Memory B cell (primary cell): ENCODE measurements around the gene ILK.

Experiments
- ATAC-seq: fragments of 150-1000 bp; cut with Tn5 transposase; 2 replicates; pipeline ENCODE4 v1.10.0; 2021; ENCODE audit warnings: low read depth, mild to moderate bottlenecking, moderate library complexity
- DNase-seq, 2 donors: peaks; one replicate each; pipeline ENCODE4 v3.0.0; 2022; ENCODE audit warnings: low spot score in 2 of 2
- H3K27ac Mint-ChIP-seq: one replicate; pipeline ENCODE4 v1.8.0; 2022; ENCODE audit warnings: mild to moderate bottlenecking, moderate library complexity, mixed read lengths
- H3K27me3 Mint-ChIP-seq: one replicate; pipeline ENCODE4 v1.8.0; 2022; ENCODE audit warnings: mixed read lengths
- H3K36me3 Mint-ChIP-seq: one replicate; pipeline ENCODE4 v1.8.0; 2022; ENCODE audit warnings: mild to moderate bottlenecking, mixed read lengths
- H3K4me1 Mint-ChIP-seq: one replicate; pipeline ENCODE4 v1.8.0; 2022; ENCODE audit warnings: mixed read lengths
- H3K4me3 Mint-ChIP-seq: one replicate; pipeline ENCODE4 v1.8.0; 2022; ENCODE audit warnings: mild to moderate bottlenecking, moderate library complexity, mixed read lengths
- H3K9me3 Mint-ChIP-seq: one replicate; pipeline ENCODE4 v1.8.0; 2022; ENCODE audit warnings: mixed read lengths

Gene ILK

DNA sequence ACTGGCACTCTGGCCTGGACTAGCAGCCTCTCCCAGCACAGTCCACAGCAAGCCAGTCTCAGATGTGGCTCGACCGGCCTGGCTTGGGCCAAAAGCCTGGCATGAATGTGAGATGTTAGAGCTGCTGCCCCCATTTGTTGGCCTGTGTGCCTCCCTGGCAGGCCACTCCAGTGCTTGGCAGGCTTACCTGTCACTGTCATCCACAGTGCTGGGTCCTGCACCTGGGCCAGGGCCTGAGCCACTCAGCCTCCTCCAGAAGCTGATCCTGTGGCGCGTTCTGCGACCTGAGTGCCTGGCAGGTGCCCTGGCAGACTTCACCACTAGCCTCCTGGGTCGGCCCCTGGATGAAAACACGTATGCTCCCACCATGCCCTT, 36.2 kb upstream of the ILK start:
- peaks cover 18% of the 10 kb centered on the region for H3K36me3 Mint-ChIP-seq
- H3K4me3 Mint-ChIP-seq = no peak overlapping the region
- peaks cover 2% of the 10 kb centered on the region for H3K4me1 Mint-ChIP-seq
- H3K27ac Mint-ChIP-seq = no peak overlapping the region
- no peak for DNase-seq
- no peaks in the 10 kb centered on the region for H3K9me3 Mint-ChIP-seq
- no peaks in the 10 kb centered on the region for H3K27me3 Mint-ChIP-seq
- no peak for ATAC-seq

DNA sequence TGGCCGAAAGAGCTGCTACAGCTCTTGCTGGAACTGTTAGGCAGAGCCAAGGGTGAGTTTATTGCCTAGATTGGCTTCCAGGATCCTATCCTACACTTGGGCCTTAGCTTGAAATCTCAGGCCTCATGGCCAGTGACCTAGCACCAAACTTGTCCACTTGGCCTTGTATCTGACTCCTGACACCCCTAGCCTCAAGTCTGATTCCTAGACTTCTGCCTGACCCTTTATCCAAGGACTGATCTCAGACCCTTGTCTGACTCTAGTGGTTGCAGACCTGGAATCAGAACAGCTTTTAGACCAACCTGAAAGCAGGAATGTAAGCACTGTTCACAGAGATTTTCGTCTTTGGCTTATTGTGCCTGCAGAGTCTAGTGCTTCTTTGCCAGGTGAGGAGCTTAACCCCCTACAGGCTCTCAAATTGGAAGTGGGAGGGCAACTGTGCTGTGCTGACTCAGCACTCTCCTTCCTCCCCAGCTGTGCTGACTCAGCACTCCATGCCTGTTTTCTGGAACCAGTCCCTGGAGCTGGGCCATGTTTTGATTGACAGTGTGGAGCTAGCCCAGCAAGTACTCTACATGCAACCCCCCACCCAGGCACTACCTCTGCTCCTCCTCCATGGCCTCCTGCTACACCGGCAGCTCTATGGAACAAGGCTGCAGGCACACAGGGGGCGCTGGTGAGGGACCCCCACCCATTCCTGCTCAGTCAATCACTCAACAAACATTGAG, 35.2 kb upstream of the ILK start:
- Mint-ChIP-seq H3K4me3 (no peak overlapping the region), H3K27ac (no peak overlapping the region)

DNA sequence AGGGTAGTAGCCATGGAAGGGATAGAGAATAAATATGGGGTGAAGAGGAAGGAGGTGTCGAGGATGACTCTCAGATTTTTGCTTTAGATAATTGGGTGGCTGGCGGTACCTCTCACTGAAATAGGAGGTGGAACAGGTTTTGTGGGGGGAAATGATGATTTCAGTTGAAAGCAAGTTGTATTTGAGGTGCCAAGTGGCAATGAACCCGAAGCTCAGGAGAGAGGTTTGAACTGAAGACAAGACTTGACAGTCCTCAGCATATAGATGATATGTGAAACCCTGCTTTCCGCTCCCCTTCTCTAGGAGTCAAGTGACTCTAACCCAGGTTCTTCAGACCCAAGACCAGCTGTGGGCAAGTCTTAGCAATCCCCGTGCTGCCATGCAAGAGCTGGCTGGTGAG, 33.9 kb upstream of the ILK start:
- no peak overlapping the region for H3K27ac Mint-ChIP-seq
- no peaks in the 10 kb centered on the region for H3K9me3 Mint-ChIP-seq
- ATAC-seq (no peak), DNase-seq (no peak)
- H3K27me3 Mint-ChIP-seq = no peaks in the 10 kb centered on the region
- H3K4me1 Mint-ChIP-seq = peaks cover 2% of the 10 kb centered on the region
- peaks cover 19% of the 10 kb centered on the region for H3K36me3 Mint-ChIP-seq
- H3K4me3 Mint-ChIP-seq = no peak overlapping the region

More for the DNA sequence above, 35.2 kb upstream of the ILK start:
- Mint-ChIP-seq H3K9me3 (no peaks in the 10 kb centered on the region), H3K4me1 (peaks cover 2% of the 10 kb centered on the region), H3K27me3 (no peaks in the 10 kb centered on the region), H3K36me3 (peaks cover 20% of the 10 kb centered on the region)
- ATAC-seq = no peak
- no peak for DNase-seq

DNA sequence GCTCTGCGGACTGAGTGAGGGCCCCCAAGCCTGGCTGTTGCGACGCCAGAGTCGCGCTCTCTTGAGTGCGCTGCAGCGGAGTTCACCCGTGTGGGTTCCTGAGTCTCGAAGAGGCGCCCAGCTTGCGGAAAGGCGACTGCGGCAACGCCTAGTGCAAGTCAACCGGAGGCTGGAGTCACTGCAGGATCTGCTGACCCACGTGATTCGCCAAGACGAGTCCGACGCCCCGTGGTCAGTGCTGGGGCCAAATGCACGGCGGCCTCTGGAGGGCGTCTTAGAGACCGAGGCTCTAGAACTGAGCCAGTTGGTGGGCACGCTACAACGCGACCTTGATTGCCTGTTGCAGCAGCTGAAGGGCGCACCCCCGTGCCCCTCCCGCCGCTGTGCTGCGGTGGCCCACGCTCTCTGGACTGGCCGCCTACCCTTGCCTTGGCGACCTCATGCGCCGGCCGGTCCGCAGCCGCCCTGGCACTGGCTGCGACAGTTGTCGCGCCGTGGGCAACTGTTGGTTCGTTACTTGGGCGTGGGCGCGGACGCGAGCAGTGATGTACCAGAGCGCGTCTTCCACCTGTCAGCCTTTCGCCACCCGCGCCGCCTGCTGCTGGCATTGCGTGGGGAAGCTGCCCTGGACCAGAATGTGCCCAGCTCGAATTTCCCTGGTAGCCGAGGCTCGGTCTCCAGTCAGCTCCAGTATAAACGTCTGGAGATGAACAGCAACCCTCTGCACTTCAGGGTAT, 32.7 kb upstream of the ILK start:
- no peak for ATAC-seq
- H3K9me3 Mint-ChIP-seq = no peaks in the 10 kb centered on the region
- no peaks in the 10 kb centered on the region for H3K4me1 Mint-ChIP-seq
- H3K4me3 Mint-ChIP-seq = no peak overlapping the region
- H3K36me3 Mint-ChIP-seq = peaks cover 20% of the 10 kb centered on the region
- DNase-seq = no peak
- no peaks in the 10 kb centered on the region for H3K27me3 Mint-ChIP-seq
- no peak overlapping the region for H3K27ac Mint-ChIP-seq

DNA sequence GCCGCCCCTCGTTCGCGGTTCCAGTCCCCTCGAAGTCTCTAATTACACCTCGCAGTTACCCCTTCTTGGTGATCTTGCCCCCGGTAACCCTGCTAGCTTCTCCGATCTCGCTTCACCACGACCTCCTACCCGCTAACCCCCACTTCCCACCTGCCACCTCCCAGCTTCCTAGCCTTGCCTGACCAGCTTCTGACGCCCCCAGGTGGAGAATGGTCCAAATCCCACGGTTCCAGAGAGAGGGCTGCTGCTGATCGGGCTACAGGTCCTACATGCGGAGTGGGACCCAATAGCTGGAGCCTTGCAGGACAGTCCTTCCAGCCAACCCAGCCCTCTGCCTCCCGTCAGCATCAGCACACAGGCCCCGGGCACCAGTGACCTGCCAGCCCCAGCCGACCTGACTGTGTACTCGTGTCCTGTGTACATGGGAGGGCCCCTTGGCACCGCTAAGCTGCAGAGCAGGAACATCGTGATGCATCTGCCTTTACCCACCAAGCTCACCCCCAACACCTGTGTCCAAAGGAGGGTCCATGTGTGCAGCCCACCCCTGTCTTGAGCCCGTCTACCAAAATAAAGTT, 32.1 kb upstream of the ILK start:
- Mint-ChIP-seq H3K27ac (no peak overlapping the region), H3K4me1 (no peaks in the 10 kb centered on the region), H3K9me3 (no peaks in the 10 kb centered on the region), H3K4me3 (no peak overlapping the region), H3K36me3 (peaks cover 21% of the 10 kb centered on the region), H3K27me3 (no peaks in the 10 kb centered on the region)
- no peak for ATAC-seq
- DNase-seq = no peak

DNA sequence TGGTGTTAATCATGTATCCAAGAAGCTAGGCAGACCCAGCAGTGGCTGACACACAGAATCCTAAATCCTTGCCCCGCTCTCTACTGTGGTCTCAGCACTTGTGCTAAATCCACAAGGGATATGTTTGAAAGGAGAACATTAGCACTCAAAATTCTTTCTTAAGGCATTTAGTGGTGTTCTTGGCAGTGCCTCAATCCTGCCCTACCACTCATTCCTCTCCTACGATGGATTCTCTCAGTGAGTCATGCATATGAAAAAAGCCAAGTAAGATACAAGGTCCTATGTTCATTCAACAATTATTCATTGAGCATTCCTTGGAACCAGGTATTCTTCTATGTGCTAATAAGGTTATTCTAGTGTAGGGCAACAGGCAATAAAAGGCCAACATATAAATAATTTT, 31.4 kb upstream of the ILK start:
- ATAC-seq (no peak), DNase-seq (no peak)
- Mint-ChIP-seq H3K4me3 (no peak overlapping the region), H3K9me3 (no peaks in the 10 kb centered on the region), H3K4me1 (no peaks in the 10 kb centered on the region), H3K36me3 (peaks cover 22% of the 10 kb centered on the region), H3K27ac (no peak overlapping the region), H3K27me3 (no peaks in the 10 kb centered on the region)

DNA sequence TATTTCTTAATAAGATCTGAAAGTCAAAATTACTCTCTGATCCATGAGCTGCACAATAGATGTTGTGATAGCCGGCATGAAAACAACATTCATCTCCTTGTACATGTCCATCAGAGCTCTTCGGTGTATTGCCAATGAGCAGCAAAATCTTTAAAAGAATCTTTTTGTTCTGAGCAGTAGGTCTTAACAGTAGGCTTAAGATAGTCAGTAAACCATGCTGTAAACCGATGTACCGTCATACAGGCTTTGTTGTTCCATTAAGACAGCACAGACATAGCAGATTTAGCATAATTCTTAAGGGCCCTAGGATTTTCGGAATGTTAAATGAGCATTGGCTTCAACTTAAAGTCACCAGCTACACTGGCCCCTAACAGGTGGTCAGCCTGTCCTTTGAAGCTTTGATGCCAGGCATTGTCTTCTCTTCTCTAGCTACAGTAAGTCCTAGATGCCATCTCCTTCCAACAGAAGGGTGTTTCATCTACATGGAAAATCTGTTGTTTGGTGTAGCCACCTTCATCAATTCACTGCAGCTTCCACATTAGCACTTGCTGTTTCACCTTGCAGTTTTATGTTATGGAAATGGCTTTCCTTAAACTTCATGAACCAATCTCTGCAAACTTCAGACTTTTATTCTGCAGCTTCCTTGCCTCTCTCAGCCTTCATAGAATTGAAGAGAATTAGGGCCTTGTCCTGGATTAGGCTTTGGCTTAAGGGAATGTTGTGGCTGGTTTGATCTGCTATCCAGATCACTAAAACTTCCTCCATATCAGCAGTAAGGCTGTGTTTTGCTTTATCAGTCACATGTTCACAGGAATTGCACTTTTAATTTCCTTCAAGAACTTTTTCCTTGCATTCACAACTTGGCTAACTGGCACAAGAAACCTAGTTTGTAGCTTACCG, 28.5 kb upstream of the ILK start:
- Mint-ChIP-seq H3K4me3 (no peak overlapping the region), H3K27ac (no peak overlapping the region), H3K9me3 (no peaks in the 10 kb centered on the region), H3K36me3 (peaks cover 19% of the 10 kb centered on the region), H3K27me3 (no peaks in the 10 kb centered on the region), H3K4me1 (peaks cover 2% of the 10 kb centered on the region)
- DNase-seq = no peak
- ATAC-seq = no peak

DNA sequence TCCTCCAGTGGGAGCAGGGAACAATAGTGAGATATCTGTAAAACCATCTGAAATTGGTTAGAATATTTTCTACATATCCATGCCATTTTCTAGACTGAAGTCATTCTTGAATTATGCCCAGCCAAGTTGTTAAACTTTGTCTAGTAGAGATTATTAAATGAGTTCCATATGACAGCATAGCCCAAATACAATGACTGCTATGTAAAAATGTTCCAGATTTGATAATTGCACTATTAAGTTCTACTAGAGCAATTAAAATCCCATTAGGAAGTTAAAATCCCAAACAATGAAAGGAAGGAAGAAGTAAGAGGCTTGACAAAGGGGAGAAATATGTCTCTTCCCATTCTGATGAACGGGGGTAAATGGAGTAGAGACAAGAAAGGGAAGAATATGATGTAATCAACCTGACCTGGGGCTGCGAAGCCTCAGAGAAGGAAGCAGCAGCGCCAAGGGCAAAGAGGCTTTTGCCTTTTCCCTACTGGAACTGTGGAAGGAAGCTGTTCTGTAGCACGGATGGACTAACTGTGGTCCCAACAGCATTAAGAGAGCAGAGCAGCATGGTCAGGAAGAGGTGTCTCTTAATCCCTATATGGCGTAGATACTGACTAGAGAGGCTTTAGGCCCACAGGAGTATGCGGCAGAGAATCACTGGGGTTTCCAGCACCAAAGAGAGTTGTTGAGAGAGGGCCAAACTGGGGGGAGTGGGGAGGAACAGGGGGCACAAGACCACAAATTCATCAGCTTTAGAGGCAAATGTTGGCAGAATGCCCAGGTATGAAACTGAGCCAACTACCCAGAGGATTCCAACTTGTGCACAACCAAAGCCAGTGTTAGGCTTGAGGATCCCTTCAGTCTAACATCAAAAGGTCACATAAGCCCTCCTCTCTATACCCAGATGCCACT, 26.9 kb upstream of the ILK start:
- Mint-ChIP-seq H3K4me1 (peaks cover 2% of the 10 kb centered on the region), H3K27ac (no peak overlapping the region), H3K27me3 (no peaks in the 10 kb centered on the region), H3K9me3 (no peaks in the 10 kb centered on the region), H3K36me3 (peaks cover 23% of the 10 kb centered on the region), H3K4me3 (no peak overlapping the region)
- ATAC-seq (no peak), DNase-seq (no peak)

DNA sequence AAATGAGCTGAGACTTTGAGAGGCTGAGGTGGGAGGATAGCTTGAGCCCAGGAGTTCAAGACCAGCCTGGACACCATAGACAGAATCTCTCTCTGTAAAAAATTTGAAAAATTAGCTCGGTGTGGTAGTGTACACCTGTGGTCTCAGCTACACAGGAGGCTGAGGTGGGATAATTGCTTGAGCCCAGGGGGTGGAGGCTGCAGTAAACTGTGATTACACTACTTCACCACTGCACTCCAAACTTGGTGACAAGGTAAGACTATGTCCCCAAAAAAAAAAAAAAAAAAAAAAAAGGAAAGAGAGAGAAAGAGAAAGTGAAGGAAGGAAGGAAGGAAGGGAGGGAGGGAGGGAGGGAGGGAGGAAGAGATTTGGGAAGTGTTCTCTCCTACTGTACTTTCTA, 25.4 kb upstream of the ILK start:
- no peak overlapping the region for H3K4me3 Mint-ChIP-seq
- ATAC-seq (no peak), DNase-seq (no peak)
- peaks cover 5% of the 10 kb centered on the region for H3K9me3 Mint-ChIP-seq
- peaks cover 27% of the 10 kb centered on the region for H3K36me3 Mint-ChIP-seq
- H3K27me3 Mint-ChIP-seq = no peaks in the 10 kb centered on the region
- no peak overlapping the region for H3K27ac Mint-ChIP-seq
- H3K4me1 Mint-ChIP-seq = peaks cover 2% of the 10 kb centered on the region

DNA sequence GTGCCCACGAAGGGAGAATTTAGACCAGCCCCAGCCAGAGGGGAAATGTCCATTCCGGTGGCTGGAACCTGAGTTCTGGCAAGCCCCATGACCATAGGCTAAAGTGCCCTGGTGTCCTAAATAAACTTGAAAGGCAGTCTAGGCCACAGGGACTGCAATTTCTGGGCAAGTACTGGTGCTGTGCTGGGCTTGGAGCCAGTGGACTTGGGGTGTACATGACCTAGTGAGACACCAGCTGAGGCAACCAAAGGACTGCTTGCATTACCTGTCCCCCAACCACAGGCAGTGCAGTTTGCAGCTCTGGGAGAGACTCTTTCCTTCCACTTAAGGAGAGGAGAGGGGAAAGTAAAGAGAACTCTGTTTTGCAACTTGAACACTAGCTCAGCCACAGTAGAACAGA, 23.9 kb upstream of the ILK start:
- H3K36me3 Mint-ChIP-seq = peaks cover 38% of the 10 kb centered on the region
- no peak overlapping the region for H3K4me3 Mint-ChIP-seq
- DNase-seq (no peak), ATAC-seq (no peak)
- H3K27me3 Mint-ChIP-seq = no peaks in the 10 kb centered on the region
- no peak overlapping the region for H3K27ac Mint-ChIP-seq
- peaks cover 11% of the 10 kb centered on the region for H3K9me3 Mint-ChIP-seq
- peaks cover 2% of the 10 kb centered on the region for H3K4me1 Mint-ChIP-seq

DNA sequence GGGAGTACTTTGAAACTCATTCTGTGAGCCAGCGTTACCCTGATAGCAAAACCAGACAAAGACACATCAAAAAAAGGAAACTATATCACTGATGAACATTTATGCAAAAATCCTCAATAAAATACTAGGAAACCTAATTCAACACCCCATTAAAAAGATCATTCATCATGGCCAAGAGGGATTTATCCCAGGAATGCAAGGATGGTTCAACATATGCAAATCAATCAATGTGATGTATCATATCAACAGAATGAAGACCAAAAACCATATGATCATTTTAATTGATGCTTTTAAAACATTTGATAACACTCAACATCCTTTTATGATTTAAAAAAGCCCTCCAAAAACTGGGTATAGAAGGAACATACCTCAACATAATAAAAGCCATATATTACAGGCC, 20.0 kb upstream of the ILK start:
- Mint-ChIP-seq H3K36me3 (peaks cover 41% of the 10 kb centered on the region), H3K4me3 (no peak overlapping the region), H3K27me3 (no peaks in the 10 kb centered on the region), H3K27ac (no peak overlapping the region), H3K4me1 (no peaks in the 10 kb centered on the region), H3K9me3 (peaks cover 12% of the 10 kb centered on the region)
- DNase-seq (no peak), ATAC-seq (no peak)

DNA sequence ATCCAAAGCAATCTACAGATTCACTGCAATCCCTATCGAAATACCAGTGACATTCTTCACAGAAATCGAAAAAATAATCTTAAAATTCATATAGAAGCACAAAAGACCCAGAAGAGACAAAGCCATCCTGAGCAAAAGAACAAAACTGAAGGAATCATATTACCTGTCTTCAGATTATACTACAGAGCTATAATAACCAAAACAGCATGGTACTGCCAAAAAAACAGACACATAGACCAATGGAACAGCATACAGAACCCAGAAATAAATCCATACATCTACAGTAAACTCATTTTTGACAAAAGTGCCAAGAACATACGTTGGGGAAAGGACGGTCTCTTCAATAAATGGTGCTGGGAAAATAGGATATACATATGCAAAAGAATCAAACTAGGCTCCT, 19.0 kb upstream of the ILK start:
- H3K9me3 Mint-ChIP-seq = peaks cover 12% of the 10 kb centered on the region

More for the DNA sequence above, 19.0 kb upstream of the ILK start:
- no peaks in the 10 kb centered on the region for H3K27me3 Mint-ChIP-seq
- ATAC-seq (no peak), DNase-seq (no peak)
- H3K36me3 Mint-ChIP-seq = peaks cover 41% of the 10 kb centered on the region
- no peaks in the 10 kb centered on the region for H3K4me1 Mint-ChIP-seq
- H3K27ac Mint-ChIP-seq = no peak overlapping the region
- no peak overlapping the region for H3K4me3 Mint-ChIP-seq
